ENCODE data around the gene GUCY1A2. TPM values are rescaled to one million over a fixed set of nuclear protein-coding genes. Genes with fewer than 3 reads are reported as not detected.

Gene GUCY1A2
- total RNA-seq, 1 experiment from 2014 or later = not detected

DNA sequence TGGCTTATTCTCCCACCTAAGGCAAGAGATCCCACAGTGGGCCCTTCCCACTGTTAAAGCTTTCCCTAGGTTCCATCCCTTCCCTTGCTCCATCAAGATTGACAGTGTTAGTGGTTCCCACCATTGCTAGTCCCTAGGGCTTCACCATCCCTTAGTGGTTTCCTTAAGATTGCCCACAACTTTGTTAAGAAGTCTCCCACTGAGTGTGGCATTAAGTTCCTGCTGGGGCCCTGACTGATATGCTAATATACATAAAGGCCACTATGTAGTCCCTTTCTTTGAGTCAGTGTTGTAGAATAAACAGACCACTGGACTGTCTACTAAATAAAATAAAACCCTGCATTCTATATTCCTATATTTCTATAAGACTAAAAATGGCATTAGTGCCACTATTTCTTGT lies 176.1 kb downstream of the GUCY1A2 start:
- no peaks in the 10 kb centered on the region for H3K36me3 ChIP-seq (ENCODE audit: control insufficient read depth, insufficient read depth, low read length)
- Mint-ChIP-seq H3K27me3 (ENCODE audit: insufficient read depth, unreplicated experiment) (no peaks in the 10 kb centered on the region), H3K27ac (ENCODE audit: unreplicated experiment) (no peak overlapping the region), H3K36me3 (ENCODE audit: insufficient read depth, unreplicated experiment) (no peaks in the 10 kb centered on the region), H3K4me3 (ENCODE audit: unreplicated experiment) (no peak overlapping the region), H3K4me1 (ENCODE audit: low read depth, unreplicated experiment) (no peaks in the 10 kb centered on the region), H3K9me3 (ENCODE audit: unreplicated experiment) (peaks cover 13% of the 10 kb centered on the region)
- POLR2A ChIA-PET = no interaction called here
- DNase-seq = no peak
- TF ChIP-seq CTCF (IDR thresholded peaks at IDR 0.05; ENCODE audit: insufficient read depth in 1 of 2, low read depth in 1 of 2, low read length in 1 of 2, severe bottlenecking in 1 of 2, unreplicated experiment in 1 of 2) = no peak
- intact Hi-C loops (cut with micrococcal nuclease; ENCODE audit: unreplicated experiment) = no loop called here
- H3K4me3 ChIP-seq (ENCODE audit: low read depth, low read length) = no peak overlapping the region
- CTCF ChIA-PET = no interaction called here
- H3K9me3 ChIP-seq = no peaks in the 10 kb centered on the region
- no peaks in the 10 kb centered on the region for H3K27me3 ChIP-seq (replicated peaks; ENCODE audit: control insufficient read depth, insufficient read depth, low read length)
- H3K4me1 ChIP-seq = no peaks in the 10 kb centered on the region
- no TSS peak for BruUV-seq (replicated peaks)

DNA sequence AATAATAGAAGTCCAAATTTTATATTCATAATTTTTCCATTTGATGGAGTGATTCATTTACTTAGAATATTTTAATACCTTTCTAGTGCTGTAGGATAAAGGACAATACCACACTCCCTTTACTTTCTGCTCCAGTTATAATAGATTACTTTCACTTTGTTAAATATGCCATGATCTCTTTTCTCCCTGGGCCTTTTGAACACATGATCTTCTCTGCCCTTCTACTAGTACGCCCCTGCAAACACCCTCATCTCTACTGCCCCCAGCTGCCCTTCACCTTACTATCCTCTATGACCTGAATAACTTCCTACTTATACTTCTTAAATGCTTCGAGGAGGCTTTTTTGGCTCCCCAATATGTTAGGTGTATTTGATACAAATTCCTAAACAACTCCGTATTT lies 177.3 kb downstream of the GUCY1A2 start:
- no TSS peak for BruUV-seq (replicated peaks)
- TF ChIP-seq CTCF (IDR thresholded peaks at IDR 0.05; ENCODE audit: insufficient read depth in 1 of 2, low read depth in 1 of 2, low read length in 1 of 2, severe bottlenecking in 1 of 2, unreplicated experiment in 1 of 2) = no peak
- Histone ChIP-seq H3K4me3 (ENCODE audit: low read depth, low read length) (no peak overlapping the region), H3K36me3 (ENCODE audit: control insufficient read depth, insufficient read depth, low read length) (no peaks in the 10 kb centered on the region), H3K9me3 (no peaks in the 10 kb centered on the region), H3K27me3 (replicated peaks; ENCODE audit: control insufficient read depth, insufficient read depth, low read length) (no peaks in the 10 kb centered on the region), H3K4me1 (no peaks in the 10 kb centered on the region)
- Mint-ChIP-seq H3K36me3 (ENCODE audit: insufficient read depth, unreplicated experiment) (no peaks in the 10 kb centered on the region), H3K27me3 (ENCODE audit: insufficient read depth, unreplicated experiment) (no peaks in the 10 kb centered on the region), H3K9me3 (ENCODE audit: unreplicated experiment) (peaks cover 22% of the 10 kb centered on the region), H3K27ac (ENCODE audit: unreplicated experiment) (no peak overlapping the region), H3K4me1 (ENCODE audit: low read depth, unreplicated experiment) (no peaks in the 10 kb centered on the region), H3K4me3 (ENCODE audit: unreplicated experiment) (no peak overlapping the region)
- intact Hi-C loops (cut with micrococcal nuclease; ENCODE audit: unreplicated experiment) = no loop called here
- DNase-seq = no peak
- ChIA-PET CTCF (no interaction called here), POLR2A (no interaction called here)

GRCh38 chr11:106840146-106840545 lies 178.1 kb downstream of the GUCY1A2 start:
- Histone ChIP-seq H3K9me3 (no peaks in the 10 kb centered on the region), H3K4me3 (ENCODE audit: low read depth, low read length) (no peak overlapping the region), H3K27me3 (replicated peaks; ENCODE audit: control insufficient read depth, insufficient read depth, low read length) (no peaks in the 10 kb centered on the region), H3K4me1 (peaks cover 2% of the 10 kb centered on the region; the same call in 1 of the 2 replicates), H3K36me3 (ENCODE audit: control insufficient read depth, insufficient read depth, low read length) (no peaks in the 10 kb centered on the region)
- no peaks in the 10 kb centered on the region for H3K36me3 Mint-ChIP-seq (ENCODE audit: insufficient read depth, unreplicated experiment)
- H3K4me3 Mint-ChIP-seq (ENCODE audit: unreplicated experiment) = no peak overlapping the region
- TF ChIP-seq CTCF (IDR thresholded peaks at IDR 0.05; ENCODE audit: insufficient read depth in 1 of 2, low read depth in 1 of 2, low read length in 1 of 2, severe bottlenecking in 1 of 2, unreplicated experiment in 1 of 2) = no peak
- no peak overlapping the region for H3K27ac Mint-ChIP-seq (ENCODE audit: unreplicated experiment)
- peaks cover 3% of the 10 kb centered on the region for H3K4me1 Mint-ChIP-seq (ENCODE audit: low read depth, unreplicated experiment)
- peaks cover 22% of the 10 kb centered on the region for H3K9me3 Mint-ChIP-seq (ENCODE audit: unreplicated experiment)
- no TSS peak for BruUV-seq (replicated peaks)
- POLR2A ChIA-PET = no interaction called here
- intact Hi-C loops (cut with micrococcal nuclease; ENCODE audit: unreplicated experiment) = no loop called here
- no peaks in the 10 kb centered on the region for H3K27me3 Mint-ChIP-seq (ENCODE audit: insufficient read depth, unreplicated experiment)
- DNase-seq = no peak
- CTCF ChIA-PET = no interaction called here
